MCF 10A (cell line): ENCODE results near the gene CACNA1D. TPM values are rescaled to one million over a fixed set of nuclear protein-coding genes. Genes with fewer than 3 reads are reported as not detected.

Source experiments
- BruUV-seq: library from RNA; stranded (reverse); fragments of 400-500 nt; replicated peaks from 2 replicates; lab custom pipeline; 2021; lab: Mats Ljungman, UMichigan
- CTCF ChIA-PET: fragments of 300-600 bp; sonication (Branson Sonifier 250); formaldehyde crosslinking; extraction: SDS; loops from one replicate; lab custom pipeline; 2021; ENCODE audit warnings: antibody characterized with exemption, inconsistent platforms; lab: Yijun Ruan, JAX
- POLR2A ChIA-PET: fragments of 300-600, 350-650 bp; sonication (Branson Sonifier 250); formaldehyde crosslinking; extraction: SDS; loops from one replicate; lab custom pipeline; 2020; ENCODE audit warnings: antibody characterized with exemption, inconsistent platforms; lab: Yijun Ruan, JAX
- DNase-seq: peaks from one replicate; pipeline ENCODE4 v3.0.0-alpha.2; 2018; ENCODE audit not compliant: unreplicated experiment
- H3K27ac Mint-ChIP-seq: one replicate; pipeline ENCODE4 v1.8.0; 2022; ENCODE audit warnings: mild to moderate bottlenecking, low read depth, mixed read lengths; ENCODE audit not compliant: unreplicated experiment
- H3K27me3 Mint-ChIP-seq: one replicate; pipeline ENCODE4 v1.8.0; 2022; ENCODE audit warnings: mixed read lengths; ENCODE audit not compliant: insufficient read depth, unreplicated experiment
- H3K36me3 Mint-ChIP-seq: one replicate; pipeline ENCODE4 v1.8.0; 2022; ENCODE audit warnings: mild to moderate bottlenecking, moderate library complexity, mixed read lengths; ENCODE audit not compliant: insufficient read depth, unreplicated experiment
- H3K4me1 Mint-ChIP-seq: one replicate; pipeline ENCODE4 v1.8.0; 2022; ENCODE audit warnings: mixed read lengths; ENCODE audit not compliant: insufficient read depth, unreplicated experiment
- H3K4me3 Mint-ChIP-seq: one replicate; pipeline ENCODE4 v1.8.0; 2022; ENCODE audit warnings: mild to moderate bottlenecking, moderate library complexity, mixed read lengths; ENCODE audit not compliant: unreplicated experiment
- H3K9me3 Mint-ChIP-seq: one replicate; pipeline ENCODE4 v1.8.0; 2022; ENCODE audit warnings: mixed read lengths; ENCODE audit not compliant: unreplicated experiment
- CTCF ChIP-seq: fragments of 200-600 bp; IDR thresholded peaks from one replicate; pipeline ENCODE4 v1.8.0; 2022; ENCODE audit warnings: antibody characterized with exemption, mild to moderate bottlenecking; ENCODE audit not compliant: unreplicated experiment
- intact Hi-C: fragments of 100-400 bp; cut with micrococcal nuclease; formaldehyde crosslinking; loops from 2 replicates; pipeline ENCODE4 v1.14.1; 2022
- total RNA-seq: library from RNA; stranded (reverse); gene quantifications from 2 replicates; pipeline ENCODE4 v1.2.3, GENCODE V29; 2022

CACNA1D gene
- total RNA-seq, 1 experiment from 2014 or later: 0.26 TPM

- no peak overlapping the region for H3K27ac Mint-ChIP-seq
- ChIA-PET POLR2A (no interaction called here), CTCF (no interaction called here)
- no peak for DNase-seq
- no peaks in the 10 kb centered on the region for H3K4me1 Mint-ChIP-seq
- H3K36me3 Mint-ChIP-seq: no peaks in the 10 kb centered on the region
- no TSS peak for BruUV-seq
- intact Hi-C loops: no loop called here
- no peak for TF ChIP-seq CTCF
- H3K27me3 Mint-ChIP-seq: peaks cover 47% of the 10 kb centered on the region
- no peak overlapping the region for H3K4me3 Mint-ChIP-seq
- H3K9me3 Mint-ChIP-seq: no peaks in the 10 kb centered on the region
Measured at GRCh38 chr3:53642211-53642610, 147.8 kb downstream of the CACNA1D start.

GRCh38 chr3:53643757-53644156, 149.3 kb downstream of the CACNA1D start:
- peaks cover 46% of the 10 kb centered on the region for H3K27me3 Mint-ChIP-seq
- no peak overlapping the region for H3K4me3 Mint-ChIP-seq
- H3K36me3 Mint-ChIP-seq: no peaks in the 10 kb centered on the region
- no TSS peak for BruUV-seq
- ChIA-PET POLR2A (interaction anchor here (0.6 kb wide), 1 partner anchor 239 kb away, joined by 5 read pairs; no protein-coding TSS in a partner anchor), CTCF (interaction anchor here (0.6 to 1.3 kb wide), 2 partner anchors 295 to 1029 kb away, joined by 3 read pairs; no protein-coding TSS in a partner anchor)
- no peaks in the 10 kb centered on the region for H3K4me1 Mint-ChIP-seq
- intact Hi-C loops: no loop called here
- no peaks in the 10 kb centered on the region for H3K9me3 Mint-ChIP-seq
- no peak for DNase-seq
- no peak overlapping the region for H3K27ac Mint-ChIP-seq
- TF ChIP-seq CTCF: no peak

GRCh38 chr3:53645754-53646153, 151.3 kb downstream of the CACNA1D start:
- H3K36me3 Mint-ChIP-seq: no peaks in the 10 kb centered on the region
- no TSS peak for BruUV-seq
- intact Hi-C loops: no loop called here
- peaks cover 55% of the 10 kb centered on the region for H3K27me3 Mint-ChIP-seq
- POLR2A ChIA-PET: interaction anchor here (0.6 kb wide), 1 partner anchor 68 kb away, joined by 3 read pairs; no protein-coding TSS in a partner anchor
- no peak for TF ChIP-seq CTCF
- no peaks in the 10 kb centered on the region for H3K9me3 Mint-ChIP-seq
- H3K4me1 Mint-ChIP-seq: no peaks in the 10 kb centered on the region
- no peak overlapping the region for H3K4me3 Mint-ChIP-seq
- CTCF ChIA-PET: no interaction called here
- H3K27ac Mint-ChIP-seq: no peak overlapping the region
- no peak for DNase-seq

GRCh38 chr3:53646723-53647122, 152.3 kb downstream of the CACNA1D start:
- Mint-ChIP-seq H3K4me3 (no peak overlapping the region), H3K4me1 (no peaks in the 10 kb centered on the region), H3K36me3 (no peaks in the 10 kb centered on the region), H3K27ac (no peak overlapping the region), H3K9me3 (no peaks in the 10 kb centered on the region), H3K27me3 (peaks cover 50% of the 10 kb centered on the region)
- no TSS peak for BruUV-seq
- ChIA-PET CTCF (interaction anchor here (0.6 kb wide), 1 partner anchor 115 kb away, joined by 3 read pairs; no protein-coding TSS in a partner anchor), POLR2A (no interaction called here)
- intact Hi-C loops: no loop called here
- DNase-seq: no peak
- no peak for TF ChIP-seq CTCF
